Kidney (tissue), 14 donors: ENCODE data around the gene TMEM222. TPM values are rescaled to one million over a fixed set of nuclear protein-coding genes. Genes with fewer than 3 reads are reported as not detected.

Experiments used
- DNase-seq, 5 donors: peaks; one replicate each; pipeline ENCODE4 v3.0.0-alpha.2; 2013 to 2020
- FAIRE-seq: peaks from 2 replicates; lab custom pipeline; 2012; peaks lifted over from hg19 to GRCh38; lab: Jason Lieb, UNC
- H3K27ac ChIP-seq, 2 donors: one replicate each; pipeline ENCODE4 v1.7.0; 2013; ENCODE audit warnings: low read depth in 2 of 2, low read length in 2 of 2, inconsistent platforms in 1 of 2
- H3K27me3 ChIP-seq: one replicate; pipeline ENCODE4 v1.7.1; 2013; ENCODE audit warnings: low read length, inconsistent platforms; ENCODE audit not compliant: control insufficient read depth, insufficient read depth
- H3K36me3 ChIP-seq, 3 donors: one replicate each; pipeline versions ENCODE4 v1.7.0 to v1.7.1; 2013; ENCODE audit warnings: low read length in 3 of 3, control low read depth in 1 of 3, inconsistent platforms in 1 of 3; ENCODE audit not compliant: insufficient read depth in 3 of 3, control insufficient read depth in 2 of 3
- H3K4me1 ChIP-seq, 3 donors: one replicate each; pipeline versions ENCODE4 v1.7.0 to v1.7.1; 2013; ENCODE audit warnings: low read length in 3 of 3, inconsistent platforms in 1 of 3, low read depth in 1 of 3; ENCODE audit not compliant: control insufficient read depth in 2 of 3, insufficient read depth in 2 of 3
- H3K4me3 ChIP-seq, 3 donors: one replicate each; pipeline versions ENCODE4 v1.7.0 to v1.8.1; 2013; ENCODE audit warnings: low read length in 3 of 3, control low read depth in 1 of 3, inconsistent platforms in 1 of 3
- H3K9ac ChIP-seq, 3 donors: one replicate each; pipeline versions ENCODE4 v1.7.0 to v1.7.1; 2013; ENCODE audit warnings: low read length in 3 of 3, control low read depth in 1 of 3, inconsistent platforms in 1 of 3
- H3K9me3 ChIP-seq, 3 donors: one replicate each; pipeline versions ENCODE4 v1.7.0 to v1.7.1; 2013; ENCODE audit warnings: low read length in 3 of 3, control low read depth in 1 of 3, inconsistent platforms in 1 of 3; ENCODE audit not compliant: control insufficient read depth in 2 of 3, insufficient read depth in 1 of 3
- CTCF ChIP-seq: IDR thresholded peaks from 3 replicates; pipeline ENCODE4 v1.5.1; 2012; ENCODE audit warnings: mild to moderate bottlenecking, moderate library complexity, borderline replicate concordance; ENCODE audit not compliant: insufficient read depth; ENCODE audit errors: extremely low read depth
- intact Hi-C: fragments of 100-400 bp; cut with DNase I; formaldehyde crosslinking; loops from one replicate; pipeline ENCODE4 v1.11.1; 2022
- polyA plus RNA-seq: library from polyadenylated mRNA; stranded (reverse); fragments of 350-450 nt; fragmentation: Illumina TruSeq; extraction: RNeasy Lipid Tissue Mini Kit (QIAGEN cat#74804); gene quantifications from one replicate; pipeline ENCODE4 v1.2.3, GENCODE V29; 2014; ENCODE audit warnings: low read depth, low replicate concordance; ENCODE audit not compliant: insufficient read depth
- total RNA-seq: library from RNA; stranded (reverse); fragmentation: NEBNext Ultra II Directional; extraction: Animal tissue kit (Norgen Biotek cat#: 25700); gene quantifications from one replicate; pipeline ENCODE4 v1.2.1, GENCODE V29; 2021
- donor health status: control.
- donor health status: control.
- donor health status: control.
- donor health status: control.
- donor health status: control.
- donor health status: DM: yes; HTN: yes; CAD: no.
- donor health status: Normal renal cell carcinoma (clear cell type).

The TMEM222 gene
- total and polyA plus RNA-seq, 2 donors from 2014 or later, result 42.9 to 58.2 TPM

- intact Hi-C loops, result no loop called here
- peaks cover 5 to 45% (median 20%) of the 10 kb centered on the region in 3 donors for H3K36me3 ChIP-seq
- FAIRE-seq (no peak), DNase-seq (no peak)
- no peaks in the 10 kb centered on the region for H3K9me3 ChIP-seq
- no peaks in the 10 kb centered on the region for H3K27me3 ChIP-seq
- H3K27ac ChIP-seq, result no peak overlapping the region
- no peak overlapping the region for H3K9ac ChIP-seq
- TF ChIP-seq CTCF, result no peak
- H3K4me1 ChIP-seq, result peaks cover 0 to 2% (median 0%) of the 10 kb centered on the region in 3 donors
- no peak overlapping the region for H3K4me3 ChIP-seq
Measured at GRCh38 chr1:27331426-27331825, 9.5 kb downstream of the TMEM222 start.

GRCh38 chr1:27331922-27332321, 10.0 kb downstream of the TMEM222 start:
- H3K4me1 ChIP-seq, result peaks cover 0 to under 1% (median 0%) of the 10 kb centered on the region in 3 donors
- H3K4me3 ChIP-seq, result no peak overlapping the region
- intact Hi-C loops, result no loop called here
- H3K27ac ChIP-seq, result no peak overlapping the region
- H3K9ac ChIP-seq, result no peak overlapping the region
- no peaks in the 10 kb centered on the region for H3K27me3 ChIP-seq
- no peaks in the 10 kb centered on the region for H3K9me3 ChIP-seq
- DNase-seq (no peak), FAIRE-seq (no peak)
- H3K36me3 ChIP-seq, result peaks cover 5 to 45% (median 23%) of the 10 kb centered on the region in 3 donors
- no peak for TF ChIP-seq CTCF

- no peaks in the 10 kb centered on the region for H3K27me3 ChIP-seq
- H3K4me3 ChIP-seq, result no peak overlapping the region
- peak in 3 of 5 donors; percentile 50 to 66 (median 64) for DNase-seq
- no peaks in the 10 kb centered on the region for H3K9me3 ChIP-seq
- TF ChIP-seq CTCF, result peak; percentile 72
- peaks cover 5 to 45% (median 22%) of the 10 kb centered on the region in 3 donors for H3K36me3 ChIP-seq
- H3K9ac ChIP-seq, result no peak overlapping the region
- FAIRE-seq, result no peak
- no peak overlapping the region for H3K27ac ChIP-seq
- intact Hi-C loops, result no loop called here
- no peaks in the 10 kb centered on the region for H3K4me1 ChIP-seq
Measured at GRCh38 chr1:27332536-27333281, 10.7 kb downstream of the TMEM222 start.
